Naive B cell (primary cell): ENCODE measurements around the gene KHK. TPM values are rescaled to one million over a fixed set of nuclear protein-coding genes. Genes with fewer than 3 reads are reported as not detected.

Experiments
- ATAC-seq, 2 donors: fragments of 150-1000 bp; cut with Tn5 transposase; 2 replicates each; pipeline ENCODE4 v1.10.0; 2021; ENCODE audit warnings: low read depth in 2 of 2, mild to moderate bottlenecking in 2 of 2, moderate library complexity in 2 of 2
- DNase-seq: peaks from one replicate; pipeline ENCODE4 v3.0.0; 2022
- H3K27ac Mint-ChIP-seq, 6 donors: one replicate each; pipeline ENCODE4 v1.8.0; 2020 to 2022; ENCODE audit warnings: mild to moderate bottlenecking in 6 of 6, mixed read lengths in 6 of 6, moderate library complexity in 5 of 6, inconsistent platforms in 2 of 6
- H3K27me3 Mint-ChIP-seq, 3 donors: one replicate each; pipeline ENCODE4 v1.8.0; 2021 to 2022; ENCODE audit warnings: mixed read lengths in 3 of 3, mild to moderate bottlenecking in 1 of 3
- H3K36me3 Mint-ChIP-seq, 2 donors: one replicate each; pipeline ENCODE4 v1.8.0; 2020 to 2022; ENCODE audit warnings: mixed read lengths in 2 of 2, inconsistent platforms in 1 of 2, mild to moderate bottlenecking in 1 of 2
- H3K4me1 Mint-ChIP-seq, 3 donors: one replicate each; pipeline ENCODE4 v1.8.0; 2020 to 2022; ENCODE audit warnings: mixed read lengths in 3 of 3, inconsistent platforms in 1 of 3, mild to moderate bottlenecking in 1 of 3, moderate library complexity in 1 of 3
- H3K4me3 Mint-ChIP-seq, 8 donors: one replicate each; pipeline ENCODE4 v1.8.0; 2020 to 2022; ENCODE audit warnings: mild to moderate bottlenecking in 8 of 8, mixed read lengths in 8 of 8, moderate library complexity in 8 of 8, inconsistent platforms in 2 of 8
- H3K9me3 Mint-ChIP-seq, 7 donors: one replicate each; pipeline ENCODE4 v1.8.0; 2020 to 2022; ENCODE audit warnings: mixed read lengths in 7 of 7, mild to moderate bottlenecking in 5 of 7, inconsistent platforms in 2 of 7, moderate library complexity in 1 of 7
- polyA plus RNA-seq, 6 donors: library from polyadenylated mRNA; unstranded; fragments of 300-500 nt; fragmentation: Illumina TruSeq; gene quantifications; one replicate each; pipeline ENCODE4 v1.2.3, GENCODE V29; 2021; ENCODE audit warnings: low read depth in 6 of 6

The KHK gene
- polyA plus RNA-seq, 6 donors from 2014 or later: 3.3 to 8.9 (median 5.6) TPM

- peaks cover 18 to 22% of the 10 kb centered on the region in 2 donors for H3K36me3 Mint-ChIP-seq
- peak within 1 kb of the TSS; percentile 92 to 99 (median 97) for H3K4me3 Mint-ChIP-seq
- H3K4me1 Mint-ChIP-seq: peaks cover 20 to 34% (median 22%) of the 10 kb centered on the region in 3 donors
- H3K9me3 Mint-ChIP-seq: peaks cover 0 to 11% (median 2%) of the 10 kb centered on the region in 7 donors
- ATAC-seq (peak; percentile 75 to 77), DNase-seq (peak; percentile 96)
- H3K27ac Mint-ChIP-seq: peak within 1 kb of the TSS; percentile 98 to 100 (median 100)
- H3K27me3 Mint-ChIP-seq: peaks cover 0 to 12% (median 11%) of the 10 kb centered on the region in 3 donors
Measured at GRCh38 chr2:27050996-27051901, 35.3 kb upstream of the KHK start, which contains the start of gene AGBL5. Gene AGBL5 (plus strand): TSS chr2:27051668. CDS start chr2:27052959, 1,291 bp downstream.

- Mint-ChIP-seq H3K36me3 (peaks cover 18 to 22% of the 10 kb centered on the region in 2 donors), H3K27ac (peak overlapping the region; percentile 77 to 100 (median 90)), H3K4me3 (peak overlapping the region; percentile 87 to 97 (median 92)), H3K27me3 (peaks cover 0 to 12% (median 11%) of the 10 kb centered on the region in 3 donors), H3K4me1 (peaks cover 20 to 34% (median 22%) of the 10 kb centered on the region in 3 donors), H3K9me3 (peaks cover 0 to 11% (median 2%) of the 10 kb centered on the region in 7 donors)
- ATAC-seq (no peak), DNase-seq (no peak)
Measured at GRCh38 chr2:27051902-27052645, 34.5 kb upstream of the KHK start.

GRCh38 chr2:27053321-27053720 lies 33.3 kb upstream of the KHK start:
- peak overlapping the region in 3 of 6 donors; percentile 6 to 53 (median 44) for H3K27ac Mint-ChIP-seq

GRCh38 chr2:27053776-27054175 lies 32.8 kb upstream of the KHK start:
- Mint-ChIP-seq H3K9me3 (peaks cover 0 to 11% (median 2%) of the 10 kb centered on the region in 7 donors), H3K36me3 (peaks cover 18 to 22% of the 10 kb centered on the region in 2 donors), H3K27me3 (peaks cover 0 to 12% (median 11%) of the 10 kb centered on the region in 3 donors), H3K4me1 (peaks cover 20 to 35% (median 22%) of the 10 kb centered on the region in 3 donors), H3K4me3 (peak overlapping the region in 5 of 8 donors; percentile 4 to 95 (median 54)), H3K27ac (peak overlapping the region in 2 of 6 donors; percentile 14 to 54)
- ATAC-seq (no peak), DNase-seq (no peak)

More at GRCh38 chr2:27053321-27053720, 33.3 kb upstream of the KHK start:
- H3K27me3 Mint-ChIP-seq: peaks cover 0 to 12% (median 11%) of the 10 kb centered on the region in 3 donors
- peaks cover 20 to 34% (median 22%) of the 10 kb centered on the region in 3 donors for H3K4me1 Mint-ChIP-seq
- ATAC-seq (no peak), DNase-seq (no peak)
- peaks cover 18 to 22% of the 10 kb centered on the region in 2 donors for H3K36me3 Mint-ChIP-seq
- H3K4me3 Mint-ChIP-seq: peak overlapping the region in 6 of 8 donors; percentile 25 to 95 (median 62)
- H3K9me3 Mint-ChIP-seq: peaks cover 0 to 11% (median 2%) of the 10 kb centered on the region in 7 donors

GRCh38 chr2:27054721-27055120 lies 31.9 kb upstream of the KHK start:
- Mint-ChIP-seq H3K36me3 (peaks cover 18 to 22% of the 10 kb centered on the region in 2 donors), H3K27ac (no peak overlapping the region), H3K4me3 (peak overlapping the region in 2 of 8 donors; percentile 23 to 95), H3K4me1 (peaks cover 18 to 35% (median 19%) of the 10 kb centered on the region in 3 donors), H3K27me3 (peaks cover 0 to 12% (median 11%) of the 10 kb centered on the region in 3 donors), H3K9me3 (peaks cover 0 to 11% (median 2%) of the 10 kb centered on the region in 7 donors)
- ATAC-seq: no peak
- DNase-seq: no peak

- no peak for DNase-seq
- peak overlapping the region in 1 of 6 donors; percentile 49 for H3K27ac Mint-ChIP-seq
- peaks cover 7 to 10% of the 10 kb centered on the region in 2 donors for H3K36me3 Mint-ChIP-seq
- no peak for ATAC-seq
- no peaks in the 10 kb centered on the region for H3K27me3 Mint-ChIP-seq
- no peak overlapping the region for H3K4me3 Mint-ChIP-seq
- peaks cover 1 to 13% (median 9%) of the 10 kb centered on the region in 3 donors for H3K4me1 Mint-ChIP-seq
- H3K9me3 Mint-ChIP-seq: no peaks in the 10 kb centered on the region
Measured at GRCh38 chr2:27057184-27057583, 29.4 kb upstream of the KHK start.

GRCh38 chr2:27058210-27058609 lies 28.4 kb upstream of the KHK start:
- H3K27me3 Mint-ChIP-seq: no peaks in the 10 kb centered on the region
- DNase-seq (no peak), ATAC-seq (no peak)
- peaks cover 10 to 14% of the 10 kb centered on the region in 2 donors for H3K36me3 Mint-ChIP-seq
- peaks cover 5 to 14% (median 8%) of the 10 kb centered on the region in 3 donors for H3K4me1 Mint-ChIP-seq
- no peaks in the 10 kb centered on the region for H3K9me3 Mint-ChIP-seq
- no peak overlapping the region for H3K27ac Mint-ChIP-seq
- H3K4me3 Mint-ChIP-seq: no peak overlapping the region

GRCh38 chr2:27059141-27059820 lies 27.3 kb upstream of the KHK start:
- Mint-ChIP-seq H3K27me3 (no peaks in the 10 kb centered on the region), H3K36me3 (peaks cover 10 to 14% of the 10 kb centered on the region in 2 donors), H3K4me1 (peaks cover 5 to 21% (median 12%) of the 10 kb centered on the region in 3 donors), H3K9me3 (no peaks in the 10 kb centered on the region), H3K27ac (peak overlapping the region in 1 of 6 donors; percentile 84), H3K4me3 (peak overlapping the region in 1 of 8 donors; percentile 51)
- ATAC-seq (no peak), DNase-seq (no peak)

GRCh38 chr2:27060323-27060722 lies 26.2 kb upstream of the KHK start:
- no peaks in the 10 kb centered on the region for H3K27me3 Mint-ChIP-seq
- H3K27ac Mint-ChIP-seq: no peak overlapping the region
- H3K4me3 Mint-ChIP-seq: no peak overlapping the region
- peaks cover 5 to 10% of the 10 kb centered on the region in 2 donors for H3K36me3 Mint-ChIP-seq
- H3K9me3 Mint-ChIP-seq: no peaks in the 10 kb centered on the region
- DNase-seq (no peak), ATAC-seq (no peak)
- H3K4me1 Mint-ChIP-seq: peaks cover 3 to 24% (median 16%) of the 10 kb centered on the region in 3 donors

GRCh38 chr2:27065128-27065527 lies 21.4 kb upstream of the KHK start:
- ATAC-seq: no peak
- Mint-ChIP-seq H3K27me3 (no peaks in the 10 kb centered on the region), H3K9me3 (no peaks in the 10 kb centered on the region), H3K27ac (peak overlapping the region in 2 of 6 donors; percentile 22 to 63), H3K4me3 (no peak overlapping the region), H3K4me1 (peaks cover 32 to 59% (median 36%) of the 10 kb centered on the region in 3 donors), H3K36me3 (peaks cover 0 to 6% of the 10 kb centered on the region in 2 donors)
- no peak for DNase-seq

- H3K9me3 Mint-ChIP-seq: no peaks in the 10 kb centered on the region
- ATAC-seq: no peak
- peaks cover 0 to 5% of the 10 kb centered on the region in 2 donors for H3K36me3 Mint-ChIP-seq
- peak overlapping the region in 2 of 6 donors; percentile 29 to 57 for H3K27ac Mint-ChIP-seq
- H3K4me3 Mint-ChIP-seq: peak overlapping the region in 1 of 8 donors; percentile 68
- DNase-seq: no peak
- peaks cover 43 to 74% (median 47%) of the 10 kb centered on the region in 3 donors for H3K4me1 Mint-ChIP-seq
- H3K27me3 Mint-ChIP-seq: no peaks in the 10 kb centered on the region
Measured at GRCh38 chr2:27067385-27067784, 19.2 kb upstream of the KHK start.

GRCh38 chr2:27069436-27069835 lies 17.1 kb upstream of the KHK start:
- ATAC-seq (no peak), DNase-seq (no peak)
- Mint-ChIP-seq H3K27ac (peak overlapping the region in 4 of 6 donors; percentile 74 to 92 (median 78)), H3K4me1 (peaks cover 35 to 64% (median 59%) of the 10 kb centered on the region in 3 donors), H3K4me3 (peak overlapping the region in 6 of 8 donors; percentile 21 to 98 (median 73)), H3K9me3 (no peaks in the 10 kb centered on the region), H3K27me3 (no peaks in the 10 kb centered on the region), H3K36me3 (no peaks in the 10 kb centered on the region)
